Measurements from ENCODE around the gene AHSA1.

AHSA1 gene

DNA sequence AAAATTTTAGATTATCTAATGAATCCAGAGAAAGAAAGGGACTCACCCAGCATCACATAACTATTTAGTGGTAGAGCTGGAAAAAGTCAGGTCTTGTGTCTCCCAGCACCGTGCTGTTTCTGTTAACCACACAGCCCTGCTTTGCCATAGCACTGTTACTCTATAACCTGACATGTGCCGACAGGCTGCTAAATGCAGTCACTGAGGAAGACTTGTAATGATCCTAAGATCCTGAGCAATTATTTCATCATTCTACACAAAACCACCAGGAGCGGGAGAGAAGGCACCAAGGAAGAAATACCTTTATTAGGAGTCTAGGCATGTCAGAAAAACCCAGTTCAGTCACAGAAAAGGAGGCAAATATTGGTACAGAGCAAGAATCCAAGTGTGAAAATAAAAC lies 31.5 kb upstream of the AHSA1 start:
- H3K4me3 ChIP-seq (ENCODE audit: low read length): no peak overlapping the region
- DNase-seq (ENCODE audit: low read depth): no peak
- TF ChIP-seq, protein P1, sequence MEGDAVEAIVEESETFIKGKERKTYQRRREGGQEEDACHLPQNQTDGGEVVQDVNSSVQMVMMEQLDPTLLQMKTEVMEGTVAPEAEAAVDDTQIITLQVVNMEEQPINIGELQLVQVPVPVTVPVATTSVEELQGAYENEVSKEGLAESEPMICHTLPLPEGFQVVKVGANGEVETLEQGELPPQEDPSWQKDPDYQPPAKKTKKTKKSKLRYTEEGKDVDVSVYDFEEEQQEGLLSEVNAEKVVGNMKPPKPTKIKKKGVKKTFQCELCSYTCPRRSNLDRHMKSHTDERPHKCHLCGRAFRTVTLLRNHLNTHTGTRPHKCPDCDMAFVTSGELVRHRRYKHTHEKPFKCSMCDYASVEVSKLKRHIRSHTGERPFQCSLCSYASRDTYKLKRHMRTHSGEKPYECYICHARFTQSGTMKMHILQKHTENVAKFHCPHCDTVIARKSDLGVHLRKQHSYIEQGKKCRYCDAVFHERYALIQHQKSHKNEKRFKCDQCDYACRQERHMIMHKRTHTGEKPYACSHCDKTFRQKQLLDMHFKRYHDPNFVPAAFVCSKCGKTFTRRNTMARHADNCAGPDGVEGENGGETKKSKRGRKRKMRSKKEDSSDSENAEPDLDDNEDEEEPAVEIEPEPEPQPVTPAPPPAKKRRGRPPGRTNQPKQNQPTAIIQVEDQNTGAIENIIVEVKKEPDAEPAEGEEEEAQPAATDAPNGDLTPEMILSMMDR (conservative IDR thresholded peaks at IDR 0.05; ENCODE audit: low read length): no peak

DNA sequence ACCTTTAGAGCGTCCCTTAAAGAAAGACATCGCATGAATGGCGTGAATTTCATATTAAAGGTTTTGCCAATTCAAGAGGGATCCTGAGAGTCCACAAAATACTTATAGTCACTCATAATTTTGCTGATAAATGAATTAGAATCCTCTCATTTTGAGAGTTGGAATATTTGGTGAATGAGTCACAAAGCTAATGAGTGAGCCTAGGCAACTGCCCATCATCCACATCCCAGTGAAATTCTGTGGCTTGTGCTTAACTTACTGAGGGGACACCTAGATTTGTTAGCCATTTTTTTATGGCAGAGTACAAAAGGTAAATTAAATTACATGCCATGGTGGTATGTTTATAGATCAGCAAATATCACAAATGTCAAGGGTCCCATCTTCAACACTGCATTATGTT lies 21.9 kb upstream of the AHSA1 start:
- DNase-seq (ENCODE audit: low read depth): no peak
- TF ChIP-seq, protein P1 (conservative IDR thresholded peaks at IDR 0.05; ENCODE audit: low read length): no peak
- H3K4me3 ChIP-seq (ENCODE audit: low read length): no peak overlapping the region

DNA sequence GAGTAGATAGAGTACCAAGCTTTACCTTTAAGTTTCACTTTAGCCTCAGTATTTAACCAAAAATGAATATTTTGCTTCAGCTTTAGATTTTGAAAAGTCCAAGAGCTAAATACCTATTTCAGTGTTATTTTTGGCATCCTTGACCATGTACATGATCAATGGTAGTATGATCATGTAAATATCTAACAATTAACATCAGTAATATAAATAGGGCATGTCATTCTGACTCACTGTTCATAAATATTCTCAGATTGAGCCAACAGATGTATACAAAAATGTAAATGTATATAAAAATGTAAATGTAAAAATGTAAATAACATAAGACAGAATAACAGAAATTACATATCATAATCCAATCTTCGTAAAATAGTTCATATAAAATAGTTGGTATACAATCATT lies 19.3 kb upstream of the AHSA1 start:
- no peak overlapping the region for H3K4me3 ChIP-seq (ENCODE audit: low read length)
- TF ChIP-seq, protein P1 (conservative IDR thresholded peaks at IDR 0.05; ENCODE audit: low read length): no peak
- DNase-seq (ENCODE audit: low read depth): no peak

DNA sequence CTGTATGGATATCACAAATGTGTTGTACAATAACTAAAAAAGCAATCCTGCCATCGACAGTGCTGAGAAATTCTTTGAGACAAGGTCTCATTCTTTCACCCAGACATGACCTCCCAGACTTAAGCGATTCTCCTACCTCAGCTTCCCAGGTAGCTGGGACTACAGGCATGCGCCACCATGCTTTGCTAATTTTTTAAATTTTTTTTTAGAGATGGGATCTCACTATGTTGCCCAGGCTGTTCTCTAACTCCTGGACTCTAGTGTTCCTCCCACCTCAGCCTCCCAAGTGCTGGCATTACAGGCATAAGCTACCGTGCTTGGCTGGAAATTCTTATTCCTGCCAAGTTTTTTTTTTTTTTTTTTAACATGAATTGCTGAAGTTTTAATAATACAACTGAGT lies 18.0 kb upstream of the AHSA1 start:
- H3K4me3 ChIP-seq (ENCODE audit: low read length): no peak overlapping the region
- DNase-seq (ENCODE audit: low read depth): no peak
- TF ChIP-seq, protein P1 (conservative IDR thresholded peaks at IDR 0.05; ENCODE audit: low read length): no peak

DNA sequence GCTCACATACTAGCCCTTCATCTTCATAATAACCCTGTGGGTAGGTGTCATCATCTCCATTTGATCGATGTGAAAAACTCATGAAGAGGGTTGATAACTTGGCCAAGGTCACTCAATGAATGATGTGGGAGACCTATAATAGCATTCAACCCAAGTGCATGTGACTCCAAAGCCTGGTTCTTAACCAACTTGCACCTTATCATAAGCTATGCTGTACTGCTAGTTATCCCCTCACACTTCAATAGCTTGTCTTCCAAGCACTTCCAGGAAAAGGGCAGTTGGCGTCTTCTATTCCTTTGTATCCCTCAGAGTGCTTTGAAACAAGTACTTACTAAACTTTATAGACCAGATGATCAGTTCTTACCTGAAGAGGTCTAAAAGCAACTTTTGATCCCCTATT lies 15.7 kb upstream of the AHSA1 start:
- TF ChIP-seq, protein P1 (conservative IDR thresholded peaks at IDR 0.05; ENCODE audit: low read length): no peak
- no peak for DNase-seq (ENCODE audit: low read depth)
- H3K4me3 ChIP-seq (ENCODE audit: low read length): no peak overlapping the region

DNA sequence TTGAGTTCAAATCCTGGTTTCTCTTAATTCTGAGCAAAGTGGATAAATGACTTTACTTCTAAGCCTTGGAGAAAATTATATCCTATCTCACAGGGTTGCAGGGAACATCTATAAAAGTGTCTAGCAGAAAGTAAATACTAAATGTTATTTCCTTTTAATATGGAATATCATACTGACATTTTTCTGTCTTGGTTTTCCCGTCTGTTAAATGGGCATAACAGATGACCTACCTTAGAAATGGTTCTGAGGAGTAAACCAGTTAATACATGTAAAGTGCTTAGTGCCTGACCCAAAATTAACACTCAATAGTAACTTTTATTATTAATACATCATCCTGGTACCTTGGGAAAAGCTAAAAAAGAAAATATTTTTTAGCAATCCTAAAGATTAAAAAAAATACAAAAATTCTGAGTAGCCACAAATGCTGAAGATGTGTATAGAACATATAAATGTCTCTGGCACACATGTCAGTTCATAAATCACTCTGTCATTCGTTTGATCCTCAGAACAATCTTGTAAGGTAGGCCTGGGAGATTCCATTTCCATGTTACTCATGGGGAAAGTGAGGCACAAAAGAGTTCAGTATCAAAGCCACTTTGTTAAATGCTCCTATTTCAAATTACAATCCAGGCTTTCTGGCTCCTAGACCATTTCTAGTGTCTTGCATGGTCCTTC lies 1.8 kb upstream of the AHSA1 start:
- no peak for DNase-seq (ENCODE audit: low read depth)
- peak overlapping the region; percentile 90 for H3K4me3 ChIP-seq (ENCODE audit: low read length)
- TF ChIP-seq, protein P1 (conservative IDR thresholded peaks at IDR 0.05; ENCODE audit: low read length): no peak

DNA sequence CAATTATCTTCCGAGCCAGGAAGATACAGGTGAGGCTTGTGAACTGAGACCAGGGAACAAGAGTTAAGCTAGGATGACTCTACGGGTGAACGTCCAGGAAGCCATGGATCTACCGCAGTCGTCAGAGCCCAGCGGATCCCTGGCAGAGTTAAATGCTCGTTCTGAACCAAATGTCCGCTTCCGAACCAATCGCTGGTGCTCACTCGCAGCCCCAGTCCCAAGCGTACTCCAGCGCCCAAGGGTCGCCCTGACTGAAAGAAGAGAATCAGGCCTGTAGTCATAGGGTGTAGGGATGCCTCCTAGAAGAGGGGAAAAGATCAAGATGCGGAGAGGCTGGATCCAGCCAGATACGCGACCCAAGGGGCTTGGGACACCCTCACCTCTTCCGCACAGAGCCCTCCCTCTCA lies 775 bp upstream of the AHSA1 start:
- TF ChIP-seq, protein P1 (conservative IDR thresholded peaks at IDR 0.05; ENCODE audit: low read length): no peak; the same call in 1 of the 2 replicates
- DNase-seq (ENCODE audit: low read depth): peak; percentile 29
- peak overlapping the region; percentile 90 for H3K4me3 ChIP-seq (ENCODE audit: low read length)
